GM10248 (cell line): ENCODE measurements around the gene MRPL58.
A peak's percentile ranks its signal among the peaks of the same experiment; 100 is the strongest.
"Not testable (repeated sequence)": the region's sequence is repeated elsewhere in the genome, so short reads cannot be mapped to it uniquely, and the experiment has no call there.

Experiments used
- CTCF ChIA-PET: fragments of 300-600 bp; sonication (Branson Sonifier 250); formaldehyde crosslinking; extraction: SDS; loops from one replicate; lab custom pipeline; 2021; ENCODE audit warnings: antibody characterized with exemption; lab: Yijun Ruan, JAX
- POLR2A ChIA-PET: fragments of 350-650 bp; sonication (Branson Sonifier 250); formaldehyde crosslinking; extraction: SDS; loops from one replicate; lab custom pipeline; 2020; ENCODE audit warnings: antibody characterized with exemption; lab: Yijun Ruan, JAX
- DNase-seq: peaks from one replicate; pipeline ENCODE4 v3.0.0; 2012; ENCODE audit errors: extremely low spot score
- TF ChIP-seq, protein P1 (sequence below): IDR thresholded peaks from 2 replicates; pipeline ENCODE4 v1.5.1; 2012; ENCODE audit warnings: mild to moderate bottlenecking, low read depth; ENCODE audit errors: extremely low read depth, missing control alignments, control extremely low read depth

The MRPL58 gene

DNA sequence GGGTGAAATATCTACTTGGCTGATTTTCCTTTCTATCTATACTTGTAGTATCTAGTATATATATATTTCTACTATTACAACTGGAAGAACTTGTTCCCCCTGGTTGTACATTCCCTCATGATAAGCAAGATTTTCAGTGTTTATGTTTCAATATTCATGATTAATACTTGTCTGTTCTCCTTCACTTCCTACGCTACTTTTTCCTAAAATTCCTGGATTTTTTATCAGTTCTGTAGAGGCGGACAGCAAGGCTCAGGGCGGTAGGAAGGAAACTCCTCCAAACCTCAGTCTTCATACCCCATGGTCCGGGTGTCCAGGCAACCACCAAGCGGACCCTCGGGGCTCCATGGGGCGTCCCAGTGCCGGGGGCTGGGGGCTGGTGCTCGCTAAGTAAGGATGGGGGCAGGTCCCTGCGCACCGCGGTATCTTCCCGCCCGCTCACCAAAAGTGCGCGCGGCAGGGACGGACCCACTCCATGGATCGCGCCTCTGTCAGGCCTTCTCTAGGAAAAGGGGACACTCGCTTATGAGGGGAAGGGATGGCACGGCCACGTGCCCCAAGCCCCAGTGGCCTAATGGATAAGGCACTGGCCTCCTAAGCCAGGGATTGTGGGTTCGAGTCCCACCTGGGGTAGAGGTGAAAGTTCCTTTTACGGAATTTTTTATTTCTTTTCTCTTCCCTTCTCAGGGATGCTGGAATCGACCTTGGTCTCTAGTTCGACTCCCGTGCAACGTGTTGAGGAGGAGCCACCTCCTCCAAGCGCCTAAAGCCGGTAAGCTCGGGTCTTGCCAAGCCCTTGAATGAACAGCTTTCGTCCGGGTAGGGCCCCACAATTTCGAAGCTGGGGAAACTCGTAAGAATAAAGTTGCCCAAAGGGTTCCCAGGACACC is 21.1 kb downstream of the MRPL58 start:
- TF ChIP-seq, protein P1, sequence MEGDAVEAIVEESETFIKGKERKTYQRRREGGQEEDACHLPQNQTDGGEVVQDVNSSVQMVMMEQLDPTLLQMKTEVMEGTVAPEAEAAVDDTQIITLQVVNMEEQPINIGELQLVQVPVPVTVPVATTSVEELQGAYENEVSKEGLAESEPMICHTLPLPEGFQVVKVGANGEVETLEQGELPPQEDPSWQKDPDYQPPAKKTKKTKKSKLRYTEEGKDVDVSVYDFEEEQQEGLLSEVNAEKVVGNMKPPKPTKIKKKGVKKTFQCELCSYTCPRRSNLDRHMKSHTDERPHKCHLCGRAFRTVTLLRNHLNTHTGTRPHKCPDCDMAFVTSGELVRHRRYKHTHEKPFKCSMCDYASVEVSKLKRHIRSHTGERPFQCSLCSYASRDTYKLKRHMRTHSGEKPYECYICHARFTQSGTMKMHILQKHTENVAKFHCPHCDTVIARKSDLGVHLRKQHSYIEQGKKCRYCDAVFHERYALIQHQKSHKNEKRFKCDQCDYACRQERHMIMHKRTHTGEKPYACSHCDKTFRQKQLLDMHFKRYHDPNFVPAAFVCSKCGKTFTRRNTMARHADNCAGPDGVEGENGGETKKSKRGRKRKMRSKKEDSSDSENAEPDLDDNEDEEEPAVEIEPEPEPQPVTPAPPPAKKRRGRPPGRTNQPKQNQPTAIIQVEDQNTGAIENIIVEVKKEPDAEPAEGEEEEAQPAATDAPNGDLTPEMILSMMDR = no peak
- DNase-seq = peak; percentile 80
- POLR2A ChIA-PET = interaction anchor here (1.0 kb wide), 1 partner anchor 22 kb away, joined by 3 read pairs; no protein-coding TSS in a partner anchor
- CTCF ChIA-PET = interaction anchor here (1.4 to 2.3 kb wide), 5 partner anchors 9 to 81 kb away, joined by 4 to 8 read pairs (median 6); no protein-coding TSS in a partner anchor

DNA sequence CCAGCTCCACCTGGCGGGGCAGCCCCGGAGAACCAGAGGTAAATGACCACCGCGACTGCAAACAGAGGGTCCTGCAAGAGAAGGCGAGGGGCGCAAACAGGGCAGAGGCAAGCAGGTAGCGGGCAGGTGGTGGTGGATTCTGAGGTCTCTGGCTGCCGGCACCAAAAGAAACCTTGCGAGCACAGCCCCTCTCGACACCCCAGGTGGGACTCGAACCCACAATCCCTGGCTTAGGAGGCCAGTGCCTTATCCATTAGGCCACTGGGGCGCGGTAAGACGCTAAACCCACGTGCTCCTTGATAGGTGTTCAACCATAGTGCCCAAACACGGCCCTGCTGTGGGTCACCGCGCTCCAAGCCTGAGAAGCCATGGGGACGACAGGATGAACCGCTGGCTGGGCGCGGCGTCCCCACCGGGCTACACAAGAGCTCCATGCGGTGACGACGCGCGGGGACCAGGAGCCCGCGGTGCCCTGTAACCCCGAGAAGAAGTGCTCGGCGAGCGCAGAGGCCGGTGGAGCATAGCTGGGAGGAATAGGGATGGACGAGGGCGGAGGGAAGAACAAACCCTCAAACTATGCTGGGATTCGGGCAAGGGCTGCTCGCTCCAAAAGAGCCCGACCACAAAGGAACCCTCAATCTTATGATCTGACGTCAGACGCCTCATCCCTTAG is 21.9 kb downstream of the MRPL58 start:
- ChIA-PET POLR2A (interaction anchor here (1.0 kb wide), 1 partner anchor 23 kb away, joined by 3 read pairs; no protein-coding TSS in a partner anchor), CTCF (interaction anchor here (0.9 to 2.3 kb wide), 8 partner anchors 9 to 167 kb away, joined by 3 to 8 read pairs (median 6); partner anchors contain the start of gene MRPL58)
- TF ChIP-seq, protein P1 = peak; percentile 4
- DNase-seq = peak; percentile 85

DNA sequence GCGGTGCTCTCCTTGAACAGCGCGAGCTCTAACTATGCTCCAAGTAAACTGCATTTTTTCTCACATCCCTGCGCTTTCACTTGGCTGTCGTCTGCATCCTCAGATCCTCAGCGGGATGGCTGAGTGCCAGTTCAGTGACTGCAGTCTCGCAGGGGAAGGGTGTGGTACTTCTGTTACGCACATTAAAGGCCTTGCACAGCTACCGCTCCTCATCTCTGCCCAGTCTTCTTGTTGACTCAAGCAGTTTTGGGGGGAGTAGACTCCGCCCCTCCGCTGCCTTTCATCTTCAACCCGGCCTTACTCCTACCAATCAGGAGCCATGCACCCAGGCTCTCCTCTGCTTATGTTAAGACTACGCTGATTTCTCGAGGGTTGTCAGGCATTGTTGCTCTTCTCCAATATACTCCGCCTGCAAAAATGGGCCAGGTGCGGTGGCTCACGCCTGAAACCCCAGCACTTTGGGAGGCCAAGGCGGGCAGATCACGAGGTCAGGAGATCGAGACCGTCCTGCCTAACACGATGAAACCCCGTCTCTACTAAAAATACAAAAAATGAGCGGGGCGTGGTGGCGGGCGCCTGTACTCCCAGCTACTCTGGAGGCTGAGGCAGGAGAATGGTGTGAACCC is 24.3 kb downstream of the MRPL58 start:
- POLR2A ChIA-PET = no interaction called here
- TF ChIP-seq, protein P1 = no peak
- no peak for DNase-seq
- CTCF ChIA-PET = interaction anchor here (1.7 kb wide), 1 partner anchor 77 kb away, joined by 4 read pairs; no protein-coding TSS in a partner anchor

DNA sequence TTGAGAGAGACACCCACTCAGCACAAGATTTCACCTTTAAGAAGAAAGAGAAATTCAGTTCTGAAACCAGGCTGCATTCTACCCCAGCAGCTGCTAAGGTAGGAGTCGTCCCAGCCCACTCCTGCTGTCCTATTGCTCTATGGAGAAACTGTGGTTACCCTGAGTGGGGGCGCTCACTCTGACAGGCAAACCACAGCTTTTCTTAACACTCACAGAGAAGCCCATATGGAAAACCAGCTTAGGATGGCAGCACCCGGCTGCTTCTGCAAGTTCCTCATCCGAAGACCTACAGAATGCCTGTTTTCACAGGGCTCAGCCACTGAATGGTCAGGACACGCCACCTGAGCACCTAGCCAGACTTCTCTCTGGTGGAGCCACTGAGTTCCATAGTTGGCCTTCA is 26.8 kb downstream of the MRPL58 start:
- ChIA-PET POLR2A (no interaction called here), CTCF (interaction anchor here (2.0 to 3.4 kb wide), 2 partner anchors 9 to 81 kb away, joined by 5 to 13 read pairs; partner anchors contain the start of gene KCTD2)
- no peak for DNase-seq
- TF ChIP-seq, protein P1 = no peak

DNA sequence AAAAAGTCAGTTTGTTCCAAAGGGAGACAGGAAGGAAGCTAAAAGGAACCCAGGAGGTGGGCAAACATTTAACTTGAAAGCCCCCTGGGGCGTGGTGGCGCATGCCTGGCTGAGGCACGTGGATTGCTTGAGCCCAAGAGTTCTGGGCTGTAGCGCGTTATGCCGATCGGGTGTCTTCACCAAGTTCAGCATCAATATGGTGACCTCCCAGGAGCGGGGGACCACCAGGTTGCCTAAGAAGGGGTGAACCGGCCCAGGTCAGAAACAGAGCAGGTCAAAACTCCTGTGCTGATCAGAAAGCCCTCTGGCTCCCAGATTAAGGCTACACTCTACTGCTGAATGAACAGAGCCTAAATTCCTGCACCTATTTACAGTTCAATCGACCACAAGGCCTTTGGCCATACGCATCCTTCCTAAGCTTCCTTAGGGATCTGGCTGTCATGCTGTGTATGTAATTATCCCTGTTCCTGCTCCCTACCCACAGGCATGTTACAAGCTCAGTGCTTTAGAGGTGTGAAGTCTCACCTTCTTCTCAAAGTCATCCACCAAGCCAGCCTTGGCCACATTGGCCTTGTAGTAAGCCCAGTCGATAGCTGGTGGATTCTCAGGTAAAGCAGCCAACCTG is 29.3 kb downstream of the MRPL58 start:
- ChIA-PET POLR2A (no interaction called here), CTCF (interaction anchor here (1.0 to 2.0 kb wide), 4 partner anchors 13 to 72 kb away, joined by 3 to 7 read pairs (median 4); no protein-coding TSS in a partner anchor)
- no peak for DNase-seq
- TF ChIP-seq, protein P1 = no peak

DNA sequence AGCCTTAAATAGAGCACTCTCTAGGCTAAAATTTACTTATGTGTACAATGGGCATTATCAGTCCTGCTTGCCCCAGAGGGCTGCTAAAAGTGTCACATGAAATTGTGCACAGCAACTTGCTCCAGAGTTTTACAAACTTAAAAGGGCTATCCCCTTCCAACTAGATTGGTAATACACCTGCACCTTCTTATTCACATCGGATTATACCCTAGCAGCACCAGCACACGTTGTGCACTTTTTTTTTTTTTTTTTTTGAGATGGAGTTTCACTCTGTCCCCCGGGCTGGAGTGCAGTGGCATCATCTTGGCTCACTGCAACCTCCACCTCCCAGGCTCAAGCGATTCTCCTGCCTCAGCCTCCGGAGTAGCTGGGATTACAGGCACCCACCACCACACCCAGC is 31.3 kb downstream of the MRPL58 start:
- DNase-seq, POLR2A ChIA-PET: not testable (repeated sequence)
- CTCF ChIA-PET = interaction anchor here (1.4 kb wide), 1 partner anchor 88 kb away, joined by 3 read pairs; the partner anchor contains the start of gene NT5C
